Loucy (cell line): ENCODE data around the gene NSD1.

Experiments used
- EZH2phosphoT487 ChIP-seq: fragments of 200-600 bp; IDR thresholded peaks from 2 replicates; pipeline ENCODE4 v1.6.1; 2018; ENCODE audit warnings: antibody characterized with exemption, mild to moderate bottlenecking, moderate library complexity, borderline replicate concordance
- TF ChIP-seq, protein P1 (sequence below): fragments of 200-600 bp; sonication (generic); conservative IDR thresholded peaks from 2 replicates; pipeline ENCODE4 v1.5.1; 2014; ENCODE audit warnings: mild to moderate bottlenecking, antibody characterized with exemption, low read length

DNA sequence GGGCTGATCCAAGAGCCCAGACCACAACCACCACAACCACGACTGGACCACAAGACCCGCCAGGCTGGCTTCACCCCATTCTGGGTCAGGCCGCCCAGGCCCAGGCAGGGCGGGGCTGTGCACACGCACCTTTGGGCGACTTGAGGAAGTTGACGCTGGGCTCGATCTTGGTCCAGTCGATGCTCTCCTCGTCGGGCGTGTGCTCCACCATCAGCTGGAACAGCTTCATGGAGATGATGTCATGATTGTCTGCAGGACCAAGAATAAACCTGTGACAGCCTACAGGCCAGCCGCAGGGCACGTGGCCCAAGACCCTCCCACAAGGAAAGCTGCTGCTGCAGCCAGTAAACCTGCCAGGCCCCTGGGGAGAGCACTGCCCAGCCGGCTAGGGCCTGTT, 200.6 kb downstream of the NSD1 start:
- TF ChIP-seq, protein P1, sequence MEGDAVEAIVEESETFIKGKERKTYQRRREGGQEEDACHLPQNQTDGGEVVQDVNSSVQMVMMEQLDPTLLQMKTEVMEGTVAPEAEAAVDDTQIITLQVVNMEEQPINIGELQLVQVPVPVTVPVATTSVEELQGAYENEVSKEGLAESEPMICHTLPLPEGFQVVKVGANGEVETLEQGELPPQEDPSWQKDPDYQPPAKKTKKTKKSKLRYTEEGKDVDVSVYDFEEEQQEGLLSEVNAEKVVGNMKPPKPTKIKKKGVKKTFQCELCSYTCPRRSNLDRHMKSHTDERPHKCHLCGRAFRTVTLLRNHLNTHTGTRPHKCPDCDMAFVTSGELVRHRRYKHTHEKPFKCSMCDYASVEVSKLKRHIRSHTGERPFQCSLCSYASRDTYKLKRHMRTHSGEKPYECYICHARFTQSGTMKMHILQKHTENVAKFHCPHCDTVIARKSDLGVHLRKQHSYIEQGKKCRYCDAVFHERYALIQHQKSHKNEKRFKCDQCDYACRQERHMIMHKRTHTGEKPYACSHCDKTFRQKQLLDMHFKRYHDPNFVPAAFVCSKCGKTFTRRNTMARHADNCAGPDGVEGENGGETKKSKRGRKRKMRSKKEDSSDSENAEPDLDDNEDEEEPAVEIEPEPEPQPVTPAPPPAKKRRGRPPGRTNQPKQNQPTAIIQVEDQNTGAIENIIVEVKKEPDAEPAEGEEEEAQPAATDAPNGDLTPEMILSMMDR, result no peak
- no peak for TF ChIP-seq EZH2phosphoT487
